Lung microvascular endothelial cell (primary cell): ENCODE results near the gene RNF168. TPM values are rescaled to one million over a fixed set of nuclear protein-coding genes. Genes with fewer than 3 reads are reported as not detected.
A peak's percentile ranks its signal among the peaks of the same experiment; 100 is the strongest.
"Not testable (repeated sequence)": the region's sequence is repeated elsewhere in the genome, so short reads cannot be mapped to it uniquely, and the experiment has no call there.

Experiments
- DNase-seq, 2 donors: peaks; one replicate each; pipeline versions ENCODE4 v3.0.0 to v3.0.0-alpha.2; 2010; ENCODE audit warnings: low read depth in 2 of 2
- total RNA-seq: library from RNA; depleted of rRNA; stranded (reverse); fragments of >200 nt; gene quantifications from 2 replicates; pipeline ENCODE4 v1.2.1, GENCODE V29; 2014

Gene RNF168
- total RNA-seq, 1 donor from 2014 or later = 18.5 TPM

DNA sequence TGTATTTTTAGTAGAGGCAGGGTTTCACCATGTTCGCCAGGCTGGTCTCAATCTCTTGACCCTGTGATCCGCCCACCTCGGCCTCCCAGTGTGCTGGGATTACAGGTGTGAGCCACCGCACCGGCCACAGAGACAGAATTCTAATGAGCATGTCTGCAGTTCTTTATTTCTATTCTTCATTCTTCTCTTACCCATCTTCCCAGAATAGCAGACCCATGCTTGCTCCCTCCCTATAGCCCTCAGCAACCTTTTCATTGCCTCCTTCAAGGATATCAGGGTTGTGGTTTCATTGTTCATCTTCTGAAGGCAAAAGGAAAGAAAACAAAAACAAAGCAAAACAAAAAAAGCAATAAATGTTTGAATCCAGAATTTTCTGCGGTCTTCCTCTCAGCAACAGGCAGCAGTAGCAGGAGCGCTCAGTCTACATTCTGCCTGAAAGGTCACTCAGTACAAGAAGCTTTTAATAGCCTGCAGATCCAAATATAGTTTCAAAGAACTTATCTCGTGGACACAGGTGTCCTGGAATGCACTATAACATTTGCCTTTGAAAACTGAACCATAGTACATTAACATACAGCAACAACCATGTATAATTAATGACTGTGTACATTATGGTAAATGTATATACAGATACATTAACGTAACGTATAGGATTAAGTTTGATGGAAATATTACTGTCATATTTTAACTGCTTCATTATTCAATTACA, 11.5 kb upstream of the RNF168 start, which contains the start of gene SMCO1:
TSS of gene SMCO1 (minus strand) at position 434 of the 709 bp plus-strand sequence. CDS start at position 297, 137 bp downstream.
- no peak for DNase-seq

DNA sequence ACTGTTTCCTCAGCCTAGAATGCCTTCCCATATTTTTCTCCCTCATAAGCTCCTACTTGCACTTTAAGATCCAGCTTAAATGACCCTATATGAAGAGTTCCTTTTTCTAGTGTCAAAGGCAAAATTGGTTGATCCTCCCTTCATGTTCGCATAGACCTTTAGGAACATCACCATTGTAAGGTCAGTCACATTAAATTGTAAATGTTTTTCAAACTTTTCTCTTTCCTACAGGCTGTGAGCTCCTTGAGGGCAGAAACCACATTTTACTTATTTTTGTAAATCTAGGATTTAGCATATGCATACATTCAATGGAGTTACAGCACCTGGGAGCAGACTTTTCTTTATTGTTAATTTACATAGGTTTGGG, 10.8 kb upstream of the RNF168 start:
- DNase-seq = no peak

GRCh38 chr3:196513697-196514349, 10.3 kb upstream of the RNF168 start:
- DNase-seq = peak in 1 of 2 donors; percentile 60

- not testable (repeated sequence) for DNase-seq
Observed at GRCh38 chr3:196511646-196512425, 8.3 kb upstream of the RNF168 start.

- DNase-seq = not testable (repeated sequence)
Observed at GRCh38 chr3:196511108-196511507, 7.5 kb upstream of the RNF168 start.

DNA sequence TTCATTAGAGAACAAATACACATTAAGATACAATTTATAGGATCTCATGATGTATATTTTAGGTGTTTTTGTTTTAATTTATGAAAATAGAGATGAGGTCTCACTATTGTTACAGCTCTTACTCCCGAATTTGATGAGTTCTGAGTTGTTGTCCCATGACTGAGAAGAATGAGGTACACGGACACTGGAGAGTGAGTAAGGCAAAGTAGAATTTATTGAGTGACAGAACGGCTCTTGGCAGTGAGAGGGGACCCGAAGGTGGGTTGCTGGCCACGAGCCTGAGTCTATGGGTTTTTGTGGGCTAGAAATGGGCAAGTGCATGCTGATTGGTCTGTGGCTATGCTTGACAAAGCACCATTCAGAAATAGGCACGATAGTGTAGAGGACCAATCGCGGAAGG, 3.1 kb upstream of the RNF168 start:
- no peak for DNase-seq

GRCh38 chr3:196504556-196504955, 988 bp upstream of the RNF168 start:
- DNase-seq = no peak

DNA sequence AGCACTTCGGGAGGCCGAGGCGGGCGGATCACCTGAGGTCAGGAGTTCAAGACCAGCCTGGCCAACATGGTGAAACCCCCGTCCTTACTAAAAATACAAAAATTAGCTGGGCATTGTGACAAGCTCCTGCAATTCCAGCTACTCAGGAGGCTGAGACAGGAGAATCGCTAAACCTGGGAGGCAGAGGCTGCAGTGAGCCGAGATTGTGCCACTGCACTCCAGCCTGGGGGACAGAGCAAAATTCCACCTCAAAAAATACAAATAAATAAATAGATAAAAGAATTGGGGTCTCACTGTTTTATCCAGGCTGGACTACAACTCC, 470 bp upstream of the RNF168 start:
- DNase-seq = not testable (repeated sequence)

DNA sequence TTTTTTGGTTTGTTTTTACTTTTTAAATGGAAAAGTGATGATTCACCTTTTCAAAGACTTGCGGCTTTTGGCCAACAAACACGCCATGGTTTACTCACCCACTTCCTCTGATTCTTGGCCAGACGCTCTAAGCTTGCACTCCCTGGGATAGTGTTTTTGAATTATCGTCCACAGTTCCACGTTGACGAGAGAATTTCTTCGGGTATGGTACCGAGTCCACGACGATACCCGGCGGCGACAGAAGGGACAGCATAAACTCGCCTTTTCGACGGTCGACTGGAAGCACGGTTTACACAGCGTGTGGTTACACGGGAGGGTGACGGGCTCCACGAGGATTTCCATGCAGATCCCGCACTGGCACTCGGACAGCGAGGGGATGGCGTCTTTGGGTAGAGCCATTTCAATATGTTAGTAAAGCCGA, 783 bp downstream of the RNF168 start:
- peak; percentile 89 to 94 for DNase-seq

- DNase-seq = peak; percentile 41
Observed at GRCh38 chr3:196501316-196502044, 2.1 kb downstream of the RNF168 start.

- DNase-seq = no peak
Observed at GRCh38 chr3:196499807-196500524, 3.6 kb downstream of the RNF168 start.

GRCh38 chr3:196499061-196499460, 4.5 kb downstream of the RNF168 start:
- peak; percentile 45 to 78 for DNase-seq

GRCh38 chr3:196498297-196498696, 5.3 kb downstream of the RNF168 start:
- DNase-seq = no peak

DNA sequence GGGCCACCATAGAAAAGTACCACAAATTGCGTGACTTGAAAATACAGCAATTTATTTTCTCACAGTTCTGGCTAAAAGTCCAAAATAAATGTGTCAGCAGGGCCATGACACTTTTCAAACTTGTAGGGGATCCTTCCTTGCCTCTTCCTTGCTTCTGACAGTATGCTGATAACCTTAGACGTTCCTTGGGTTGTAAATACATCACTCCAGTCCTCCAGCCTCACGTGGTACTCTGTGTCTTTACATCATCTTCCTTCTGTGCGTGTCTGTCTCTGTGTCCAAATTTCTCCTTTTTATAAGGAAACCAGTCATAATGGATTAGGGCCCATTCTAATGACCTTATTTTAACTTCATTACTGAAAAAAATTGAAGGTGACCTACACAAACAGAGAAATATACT, 7.4 kb downstream of the RNF168 start:
- no peak for DNase-seq

DNA sequence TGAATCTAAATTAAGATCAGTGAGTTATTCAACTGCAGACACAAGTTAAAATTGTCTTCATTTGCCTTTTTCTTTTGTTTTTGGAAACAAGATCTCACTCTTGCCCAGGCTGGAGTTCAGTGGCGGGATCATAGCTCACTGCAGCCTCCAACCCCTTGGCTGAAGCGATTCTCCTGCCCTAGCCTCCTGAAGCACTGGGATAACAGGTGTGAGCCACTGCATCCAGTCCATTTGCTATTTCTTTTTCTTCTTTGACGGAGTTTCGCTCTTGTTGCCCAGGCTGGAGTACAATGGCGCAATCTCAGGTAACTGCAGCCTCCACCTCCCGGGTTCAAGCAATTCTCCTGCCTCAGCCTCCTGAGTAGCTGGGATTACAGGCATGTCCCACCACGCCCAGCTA, 10.3 kb downstream of the RNF168 start:
- DNase-seq = no peak

GRCh38 chr3:196492080-196492479, 11.5 kb downstream of the RNF168 start:
- DNase-seq = no peak

DNA sequence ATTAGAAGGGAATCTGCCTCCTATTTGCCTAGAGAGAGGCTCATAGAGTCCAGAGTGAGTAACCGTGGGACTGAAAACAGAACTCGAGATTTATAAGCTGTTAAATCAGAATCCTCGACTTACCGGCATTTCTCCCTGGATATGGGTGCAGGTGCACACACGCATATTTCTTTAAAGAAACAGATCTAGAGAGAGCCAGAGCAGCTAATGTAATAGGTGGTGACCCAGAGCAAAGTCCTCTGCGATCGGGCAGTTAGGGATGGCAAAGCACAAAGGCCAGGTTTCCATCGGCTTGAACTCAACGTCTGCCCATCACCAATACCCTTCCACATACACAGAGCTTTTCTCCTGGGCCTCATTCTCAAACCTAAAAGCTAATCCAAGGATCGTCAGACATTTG, 13.8 kb downstream of the RNF168 start:
- no peak for DNase-seq

DNA sequence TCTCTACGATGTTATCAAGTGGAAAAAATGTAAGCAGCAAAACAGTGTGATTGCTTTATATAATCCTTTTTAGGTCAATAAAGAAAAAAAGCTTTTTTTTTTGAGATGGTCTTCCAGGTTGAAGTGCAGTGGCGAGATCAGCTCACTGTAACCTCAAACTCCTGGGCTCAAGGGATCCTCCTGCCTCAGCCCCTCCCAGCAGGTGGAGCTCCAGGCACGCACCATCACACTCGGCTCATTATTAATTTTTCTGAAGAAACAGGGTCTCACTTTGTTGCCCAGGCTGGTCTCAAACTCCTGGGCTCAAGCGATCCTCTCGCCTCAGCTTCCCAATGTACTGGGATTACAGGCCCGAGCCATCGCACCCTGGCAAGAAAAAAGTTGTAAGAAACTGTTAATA, 17.3 kb downstream of the RNF168 start:
- DNase-seq = peak; percentile 22 to 37

DNA sequence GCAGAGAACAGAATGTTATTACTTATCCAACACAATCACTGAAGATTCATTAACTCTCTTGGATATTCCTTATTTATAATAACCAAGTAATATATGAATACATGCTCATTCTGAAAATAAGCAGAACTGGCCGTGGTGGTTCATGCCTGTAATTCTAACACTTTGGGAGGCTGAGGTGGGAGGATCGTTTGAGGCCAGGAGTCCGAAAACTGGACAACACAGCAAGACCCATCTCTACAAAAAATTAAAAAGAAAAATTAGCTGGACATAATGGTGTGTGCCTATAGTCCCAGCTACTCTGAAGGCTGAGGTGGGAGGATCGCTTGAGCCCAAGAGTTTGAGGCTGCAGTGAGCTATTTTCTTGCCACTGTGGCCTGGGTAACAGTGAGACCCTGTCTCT, 25.9 kb downstream of the RNF168 start:
- DNase-seq = no peak

DNA sequence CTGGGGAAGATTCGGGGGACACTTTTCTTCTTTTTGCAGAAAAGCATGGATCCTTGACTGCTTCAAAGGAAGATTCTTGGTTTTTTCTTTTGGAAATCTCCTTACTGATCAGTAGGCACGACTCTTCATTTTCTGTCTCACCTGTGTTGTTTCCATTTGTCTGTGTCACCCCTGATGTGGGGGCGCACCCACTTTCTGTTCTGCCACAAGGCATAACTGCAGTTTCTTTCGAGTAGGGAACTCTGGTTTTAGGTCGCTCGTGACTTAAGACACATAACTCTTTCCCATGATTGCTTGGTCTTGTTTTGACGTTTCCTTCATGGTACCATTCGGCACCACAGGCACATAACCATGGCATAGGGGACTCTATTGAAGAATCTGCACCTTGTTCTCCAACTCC, 31.3 kb downstream of the RNF168 start:
- DNase-seq = no peak

- DNase-seq = no peak
Observed at GRCh38 chr3:196471551-196471950, 32.0 kb downstream of the RNF168 start.
